HG02943 (cell line): ENCODE measurements around the gene RSPH9.

Experiments used
- ATAC-seq: cut with Tn5 transposase; IDR thresholded peaks from one replicate; pipeline ENCODE4 v1.9.1; 2021; ENCODE audit warnings: mild to moderate bottlenecking, low read depth, moderate library complexity; ENCODE audit not compliant: unreplicated experiment

Gene RSPH9, protein sequence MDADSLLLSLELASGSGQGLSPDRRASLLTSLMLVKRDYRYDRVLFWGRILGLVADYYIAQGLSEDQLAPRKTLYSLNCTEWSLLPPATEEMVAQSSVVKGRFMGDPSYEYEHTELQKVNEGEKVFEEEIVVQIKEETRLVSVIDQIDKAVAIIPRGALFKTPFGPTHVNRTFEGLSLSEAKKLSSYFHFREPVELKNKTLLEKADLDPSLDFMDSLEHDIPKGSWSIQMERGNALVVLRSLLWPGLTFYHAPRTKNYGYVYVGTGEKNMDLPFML

DNA sequence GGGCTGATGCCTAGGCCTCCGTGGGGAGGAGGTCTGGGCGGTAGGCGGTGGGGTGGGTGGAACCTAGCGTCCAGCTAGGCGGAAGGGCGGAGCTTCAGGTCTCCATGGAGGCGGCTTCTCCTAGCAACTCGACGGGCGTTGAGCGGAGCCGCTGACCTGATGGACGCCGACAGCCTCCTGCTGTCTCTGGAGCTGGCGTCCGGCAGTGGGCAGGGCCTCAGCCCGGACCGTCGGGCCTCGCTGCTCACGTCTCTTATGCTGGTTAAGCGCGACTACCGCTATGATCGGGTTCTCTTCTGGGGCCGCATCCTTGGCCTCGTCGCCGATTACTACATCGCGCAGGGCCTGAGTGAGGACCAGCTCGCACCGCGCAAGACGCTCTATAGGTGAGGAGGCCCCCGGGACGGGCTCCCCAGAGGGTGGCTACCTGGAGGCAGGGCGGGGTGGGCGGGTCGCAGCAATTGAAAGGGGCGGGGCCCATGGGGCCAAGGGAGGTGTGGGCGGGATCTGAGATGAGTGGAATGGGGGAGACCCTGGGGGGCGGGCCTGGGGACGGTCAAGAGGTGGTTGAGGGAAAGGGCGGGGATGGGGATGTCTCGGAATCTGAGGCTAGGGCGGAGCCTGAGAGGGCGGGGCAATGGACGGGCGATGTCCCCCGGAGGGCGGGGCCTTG, at the start of gene RSPH9:
Gene RSPH9, plus strand, starts transcription at position 97 of the 673 bp plus-strand sequence. Its CDS starts 63 bp downstream, at position 160.
- ATAC-seq: no peak

DNA sequence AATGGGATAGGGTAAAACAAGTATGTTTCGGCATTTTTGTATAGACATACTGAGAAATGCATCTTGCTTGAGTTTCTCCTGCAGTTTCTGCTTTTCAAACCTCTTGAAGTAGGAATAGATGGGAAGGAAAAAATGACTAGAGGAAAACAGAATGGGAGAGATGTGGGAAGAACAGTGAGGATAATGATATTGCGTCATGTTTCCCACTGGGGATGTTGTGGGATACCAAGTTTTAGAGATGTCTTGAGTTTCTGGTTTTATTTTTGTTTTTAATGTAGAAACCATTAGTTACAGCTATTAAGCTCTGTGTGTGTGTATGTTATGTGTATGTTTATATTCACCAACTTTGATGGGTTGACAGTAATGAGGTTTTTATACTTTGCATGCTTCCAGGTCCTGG, 44.2 kb upstream of the RSPH9 start:
- no peak for ATAC-seq

DNA sequence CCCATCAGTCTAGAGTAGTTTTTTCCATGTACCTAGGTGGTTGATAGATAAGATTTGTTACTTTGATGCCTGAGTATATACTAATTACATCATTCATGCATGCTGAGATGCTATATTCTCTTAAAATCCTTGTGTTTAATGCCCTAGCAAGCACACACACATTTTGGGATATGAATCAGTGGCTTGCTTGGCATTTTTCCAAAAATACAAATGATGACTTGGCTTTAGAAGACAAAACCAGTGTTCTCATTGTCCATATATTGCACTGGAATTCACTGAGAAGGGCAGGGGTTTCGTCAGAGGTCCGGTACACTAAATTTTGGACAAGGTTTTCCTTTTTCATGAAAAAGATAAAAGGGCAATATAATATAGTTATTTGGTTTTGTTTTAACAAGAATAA, 40.7 kb upstream of the RSPH9 start:
- ATAC-seq: no peak

DNA sequence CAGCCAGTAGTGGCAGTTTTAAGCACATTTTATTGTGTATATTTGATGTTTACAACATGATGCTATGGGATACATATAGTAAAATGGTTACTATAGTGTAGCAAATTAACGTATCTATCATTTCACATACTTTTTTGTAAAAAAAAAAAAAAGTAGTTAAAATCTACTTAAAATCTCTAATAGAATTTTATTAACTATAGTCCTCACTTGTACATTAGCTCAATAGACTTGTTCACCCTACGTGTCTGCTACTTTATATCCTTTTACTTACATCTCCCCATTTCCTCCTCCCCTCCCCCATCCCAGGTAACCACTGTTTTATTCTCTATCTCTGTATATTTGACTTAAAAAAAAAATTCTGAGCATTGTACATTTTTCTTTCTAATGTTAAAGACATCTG, 38.8 kb upstream of the RSPH9 start:
- ATAC-seq: no peak

DNA sequence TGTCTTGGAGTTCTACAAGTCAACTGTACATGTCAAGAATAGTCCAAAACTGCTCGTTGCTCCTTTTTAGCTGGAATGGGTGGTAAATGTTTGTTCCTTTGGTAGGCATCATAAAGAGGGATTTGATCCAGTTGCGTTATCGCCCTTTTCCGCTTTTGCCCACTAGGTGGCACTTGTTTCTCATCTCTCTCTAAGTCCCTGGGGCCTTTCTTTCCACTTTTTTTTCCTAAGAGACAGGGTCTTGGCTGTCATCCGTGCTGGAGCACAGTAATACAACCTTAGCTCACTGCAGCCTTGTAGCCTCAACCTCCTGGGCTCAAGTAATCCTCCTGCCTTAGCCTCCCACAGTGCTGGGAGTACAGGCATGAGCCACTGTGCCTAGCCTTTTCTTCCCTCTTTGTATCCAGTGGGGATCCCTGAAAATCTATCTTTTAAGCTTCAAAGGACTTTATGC, 36.5 kb upstream of the RSPH9 start:
- ATAC-seq: no peak

DNA sequence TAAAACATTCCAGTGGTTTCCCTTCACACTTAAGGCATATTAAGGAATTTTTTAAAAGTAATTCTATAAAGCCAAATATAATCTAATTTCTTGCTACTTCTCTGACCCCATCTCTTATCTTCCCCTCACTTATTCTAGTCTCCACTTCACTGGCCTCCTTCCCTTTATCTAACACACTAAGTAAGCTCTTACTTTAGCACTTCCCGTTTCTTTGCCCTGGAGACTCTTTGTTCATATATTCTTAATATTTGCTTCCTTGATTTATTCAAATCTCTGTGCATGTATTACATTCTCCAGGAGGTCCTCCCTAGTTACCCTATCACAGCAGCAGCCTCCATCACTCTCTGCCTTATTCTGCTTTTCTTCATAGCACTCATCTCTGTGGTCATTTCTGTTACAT, 36.0 kb upstream of the RSPH9 start:
- no peak for ATAC-seq

DNA sequence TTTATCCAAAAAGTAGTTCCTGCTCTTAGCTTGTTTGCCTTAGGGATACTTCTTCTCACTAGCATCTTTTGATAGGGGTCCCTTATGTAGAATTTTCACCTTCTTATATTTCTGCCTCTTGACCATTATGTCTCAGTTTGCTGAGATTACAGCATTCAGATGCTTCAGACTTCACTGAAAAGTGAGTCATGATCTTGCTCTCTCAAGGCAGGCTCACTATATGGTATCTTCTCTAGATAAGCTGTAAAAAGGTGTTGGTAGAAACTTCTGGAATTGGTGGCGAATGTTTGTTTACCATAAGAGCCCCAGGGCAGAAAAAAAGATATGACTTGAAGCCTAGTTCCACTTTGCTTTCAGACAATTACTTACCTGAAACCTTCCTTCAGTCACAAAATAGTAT, 35.4 kb upstream of the RSPH9 start:
- ATAC-seq: no peak

DNA sequence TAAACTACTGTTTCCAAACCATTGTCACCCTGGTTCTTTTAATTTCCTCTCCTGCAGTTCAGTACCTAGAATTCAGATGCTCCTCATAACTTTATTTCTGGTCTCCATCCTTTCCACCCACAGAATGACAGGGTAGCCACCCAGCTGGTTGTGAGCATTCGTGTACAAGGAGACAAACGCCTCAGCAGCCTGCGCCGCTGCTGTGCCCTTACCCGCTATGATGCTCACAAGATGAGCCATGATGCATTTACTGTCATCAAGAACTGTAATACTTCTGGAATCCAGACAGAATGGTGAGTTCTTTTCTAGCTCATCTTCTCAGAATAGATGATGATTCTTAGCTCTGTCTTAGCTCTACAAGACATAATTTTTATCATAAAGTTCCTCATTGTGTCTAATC, 34.4 kb upstream of the RSPH9 start:
- no peak for ATAC-seq

DNA sequence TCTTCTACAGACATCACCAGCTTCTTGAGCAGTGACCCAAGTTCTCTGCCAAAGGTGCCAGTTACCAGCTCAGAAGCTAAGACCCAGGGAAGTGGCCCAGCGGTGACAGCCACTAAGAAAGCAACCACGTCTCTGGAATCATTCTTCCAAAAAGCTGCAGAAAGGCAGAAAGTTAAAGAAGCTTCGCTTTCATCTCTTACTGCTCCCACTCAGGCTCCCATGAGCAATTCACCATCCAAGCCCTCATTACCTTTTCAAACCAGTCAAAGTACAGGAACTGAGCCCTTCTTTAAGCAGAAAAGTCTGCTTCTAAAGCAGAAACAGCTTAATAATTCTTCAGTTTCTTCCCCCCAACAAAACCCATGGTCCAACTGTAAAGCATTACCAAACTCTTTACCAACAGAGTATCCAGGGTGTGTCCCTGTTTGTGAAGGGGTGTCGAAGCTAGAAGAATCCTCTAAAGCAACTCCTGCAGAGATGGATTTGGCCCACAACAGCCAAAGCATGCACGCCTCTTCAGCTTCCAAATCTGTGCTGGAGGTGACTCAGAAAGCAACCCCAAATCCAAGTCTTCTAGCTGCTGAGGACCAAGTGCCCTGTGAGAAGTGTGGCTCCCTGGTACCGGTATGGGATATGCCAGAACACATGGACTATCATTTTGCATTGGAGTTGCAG, 31.0 kb upstream of the RSPH9 start:
- no peak for ATAC-seq

DNA sequence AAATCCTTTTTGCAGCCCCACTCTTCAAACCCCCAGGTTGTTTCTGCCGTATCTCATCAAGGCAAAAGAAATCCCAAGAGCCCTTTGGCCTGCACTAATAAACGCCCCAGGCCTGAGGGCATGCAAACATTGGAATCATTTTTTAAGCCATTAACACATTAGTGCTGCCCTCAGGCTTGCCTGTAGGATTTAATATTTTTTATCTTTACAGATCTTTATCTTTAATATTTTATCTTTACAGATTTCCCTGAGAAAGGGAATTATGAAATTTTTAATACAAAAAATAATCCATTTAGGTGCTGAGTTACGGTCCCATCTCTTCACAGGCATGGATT, 30.5 kb upstream of the RSPH9 start:
- no peak for ATAC-seq

DNA sequence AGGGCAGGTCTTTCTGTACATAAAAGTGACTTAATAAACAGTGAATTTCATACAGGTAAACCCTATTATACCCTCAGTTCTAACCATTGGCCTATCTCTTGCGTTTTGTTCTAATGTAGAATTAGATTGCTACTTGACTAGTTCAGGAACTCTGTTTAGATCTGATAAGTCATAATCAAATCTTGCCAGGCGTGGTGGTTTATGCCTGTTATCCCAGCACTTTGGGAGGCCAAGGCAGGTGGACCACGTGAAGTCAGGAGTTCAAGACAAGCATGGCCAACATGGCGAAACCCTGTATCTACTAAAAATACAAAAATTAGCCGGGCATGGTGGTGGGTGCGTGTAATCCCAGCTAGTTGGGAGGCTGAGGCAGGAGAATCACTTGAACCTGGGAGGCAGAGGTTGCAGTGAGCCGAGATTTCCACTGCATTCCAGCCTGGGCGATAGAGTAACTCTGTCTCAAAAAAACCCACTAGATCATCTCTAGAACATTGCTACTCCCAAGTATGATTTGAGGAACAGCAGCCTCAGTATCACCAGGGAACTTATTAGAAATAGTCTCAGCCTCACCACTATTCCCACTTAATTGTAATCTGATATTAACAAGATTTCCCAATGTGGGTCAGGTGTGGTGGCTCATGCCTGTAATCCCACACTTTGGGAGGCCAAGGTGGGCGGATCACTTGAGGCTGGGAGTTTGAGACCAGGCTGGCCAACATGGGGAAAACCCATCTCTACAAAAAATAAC, 27.9 kb upstream of the RSPH9 start:
- ATAC-seq: no peak

DNA sequence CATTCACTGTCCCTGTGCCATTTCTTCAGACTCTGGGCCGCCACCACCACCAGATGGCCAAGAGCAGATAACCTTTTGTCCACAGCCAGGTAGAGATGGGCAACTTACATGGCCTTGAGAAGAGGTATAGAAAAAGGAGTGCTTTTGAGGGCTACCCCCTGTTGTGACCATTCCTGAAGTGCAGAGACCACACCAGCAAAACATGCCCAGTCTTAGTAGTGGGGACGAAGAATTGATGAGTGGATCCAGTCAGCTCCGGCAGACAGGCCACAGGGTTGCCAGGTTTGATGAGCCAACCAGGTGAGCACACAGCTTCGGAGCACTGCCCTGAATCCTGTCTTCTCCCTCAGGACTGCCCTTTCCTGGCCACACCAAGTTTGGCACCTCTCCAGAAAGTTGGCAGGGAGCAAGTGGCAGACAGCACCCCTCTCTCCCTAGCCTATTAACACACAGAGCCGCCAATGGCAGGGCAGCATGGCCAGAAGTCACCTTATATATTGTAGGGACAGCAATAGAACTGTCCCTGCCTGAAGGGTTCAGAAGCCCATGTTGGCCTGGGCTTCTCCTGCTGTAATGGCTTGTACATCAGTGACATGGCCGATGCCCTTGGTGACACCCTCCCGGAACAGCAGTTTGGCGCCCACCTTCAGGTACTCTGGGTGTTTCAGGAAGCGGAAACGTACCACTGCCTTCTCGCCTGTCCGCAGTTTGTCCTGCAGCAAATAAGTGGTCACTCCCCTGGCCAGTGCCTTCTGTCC, 23.6 kb upstream of the RSPH9 start:
- ATAC-seq: no peak

DNA sequence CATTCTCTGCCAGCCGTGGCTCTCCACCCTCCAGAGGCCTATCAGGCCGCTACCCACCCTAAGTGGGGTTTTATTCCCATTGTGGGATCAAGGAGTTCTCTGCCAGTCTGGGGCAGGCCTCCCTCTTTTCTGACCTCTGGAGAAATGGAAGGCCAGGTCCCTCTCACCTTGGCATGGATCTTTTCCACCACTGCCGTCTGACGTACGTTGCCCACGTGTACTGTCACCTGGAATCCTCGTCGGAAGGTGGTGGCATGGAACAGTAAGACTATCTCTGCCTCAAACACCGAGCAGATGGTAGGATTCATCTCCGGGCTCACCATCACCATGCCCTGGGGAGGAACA, 23.0 kb upstream of the RSPH9 start:
- ATAC-seq: no peak

DNA sequence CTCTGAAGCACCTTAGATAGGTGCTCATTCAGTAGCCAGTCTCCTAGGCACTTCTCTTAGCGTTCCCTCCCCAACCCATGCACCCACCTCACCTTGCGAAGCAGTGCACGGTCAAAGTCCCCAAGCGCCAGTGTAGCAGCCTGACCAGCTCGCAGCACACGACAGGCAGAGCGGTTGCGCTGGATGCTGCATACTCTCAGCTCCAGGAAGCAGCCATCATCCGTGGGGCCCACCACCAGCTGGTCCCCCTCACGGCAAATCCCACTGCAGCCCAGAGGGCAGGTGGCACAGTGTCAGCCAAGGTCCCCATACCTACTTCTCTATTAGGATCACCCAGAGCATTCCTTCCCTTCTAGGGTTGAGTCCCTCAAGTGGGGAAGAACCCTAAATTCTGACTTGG, 22.3 kb upstream of the RSPH9 start:
- no peak for ATAC-seq

DNA sequence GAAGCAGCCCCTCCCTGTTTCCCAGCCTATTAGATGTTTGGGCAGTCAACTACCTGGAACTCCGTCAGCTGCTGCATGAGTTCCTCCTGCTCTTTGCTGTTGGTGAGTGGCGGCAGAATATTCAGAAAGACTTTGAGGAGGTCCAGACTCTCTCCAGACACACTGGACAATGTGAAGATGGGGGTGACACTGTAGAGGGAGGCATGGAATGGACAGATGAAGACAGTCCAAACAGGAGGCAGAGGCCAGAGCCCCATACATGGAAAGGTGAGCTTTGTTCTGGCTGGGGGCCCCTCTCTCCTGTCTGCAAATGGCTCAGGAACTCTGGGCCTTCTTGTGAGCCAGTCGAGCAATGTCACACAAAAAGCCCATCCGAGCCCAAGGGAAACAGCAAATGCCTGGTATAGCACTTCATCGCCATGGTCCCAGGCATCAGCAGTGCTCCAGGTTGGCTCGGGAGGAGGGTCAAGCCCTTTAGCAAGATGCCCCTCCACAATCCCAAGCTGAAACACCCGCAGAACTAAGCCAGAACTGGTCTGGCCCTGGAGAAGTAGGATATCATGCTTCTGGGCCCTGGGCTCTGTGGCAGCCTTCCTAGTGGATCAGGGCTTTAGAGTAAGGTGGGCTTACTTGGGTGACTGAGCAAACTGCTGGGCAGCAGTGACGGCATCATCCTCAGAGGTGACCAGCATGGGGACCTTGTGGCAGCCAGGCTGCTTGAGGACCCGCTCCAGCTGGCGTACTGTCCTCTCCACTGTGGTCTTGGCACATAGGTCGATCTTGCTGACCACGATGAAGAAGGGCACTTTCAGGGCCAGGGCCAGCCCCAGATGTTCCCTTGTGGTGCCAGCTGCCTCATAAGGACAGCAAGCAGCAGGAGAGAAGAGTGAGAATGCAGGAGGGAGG, 20.7 kb upstream of the RSPH9 start:
- ATAC-seq: no peak

DNA sequence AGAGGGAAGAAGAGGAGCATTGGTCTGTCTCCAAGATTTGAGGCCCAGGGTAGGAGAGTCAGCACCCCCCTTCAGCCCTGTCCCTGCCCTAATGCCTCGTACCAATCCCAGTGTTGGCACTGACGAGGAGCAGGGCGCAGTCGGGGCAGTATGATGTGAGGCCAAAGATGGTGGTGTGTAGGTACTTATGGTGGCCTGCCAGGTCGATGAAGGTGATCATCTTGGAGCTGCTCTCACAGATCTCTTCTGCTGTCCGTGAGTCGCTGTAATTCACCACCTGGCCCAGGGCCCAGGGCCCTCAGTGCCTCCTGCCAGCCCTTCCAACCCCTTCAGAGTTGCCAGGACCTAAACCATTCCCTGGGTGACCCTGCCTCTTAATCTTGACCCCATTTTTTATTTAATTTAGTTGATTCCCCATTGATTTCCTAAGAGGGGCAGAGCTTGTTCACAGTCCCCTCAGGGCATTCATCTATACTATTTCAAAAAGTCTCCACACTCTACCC, 20.0 kb upstream of the RSPH9 start:
- ATAC-seq: no peak

DNA sequence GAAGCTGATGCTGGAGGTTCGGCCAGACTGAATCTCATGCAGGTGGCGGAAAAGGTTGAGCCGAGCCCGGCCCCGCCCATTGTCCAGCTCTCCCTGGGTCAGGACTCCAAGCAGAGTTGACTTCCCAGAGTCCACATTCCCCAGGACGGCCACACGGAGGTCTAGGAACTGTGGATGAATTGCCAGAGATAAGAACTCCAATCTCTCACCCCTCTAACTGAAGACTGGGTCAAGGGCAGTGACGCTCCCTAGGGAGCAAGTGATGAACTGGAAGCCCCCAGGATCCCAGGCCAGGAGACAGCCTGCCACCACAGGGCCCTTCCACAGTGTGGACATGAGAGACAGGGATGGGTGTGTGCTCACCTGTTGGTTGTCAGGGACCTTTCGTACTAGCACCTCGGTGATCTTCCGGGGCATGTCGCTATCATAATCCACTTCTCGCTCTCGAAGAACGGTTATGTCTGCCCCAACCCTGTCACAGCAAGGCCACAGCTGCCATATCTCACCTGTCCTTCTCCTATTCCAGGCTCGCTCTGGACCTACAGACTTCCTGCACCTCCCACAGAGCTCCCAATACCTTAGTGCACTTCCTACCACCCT, 19.3 kb upstream of the RSPH9 start:
- ATAC-seq: no peak

DNA sequence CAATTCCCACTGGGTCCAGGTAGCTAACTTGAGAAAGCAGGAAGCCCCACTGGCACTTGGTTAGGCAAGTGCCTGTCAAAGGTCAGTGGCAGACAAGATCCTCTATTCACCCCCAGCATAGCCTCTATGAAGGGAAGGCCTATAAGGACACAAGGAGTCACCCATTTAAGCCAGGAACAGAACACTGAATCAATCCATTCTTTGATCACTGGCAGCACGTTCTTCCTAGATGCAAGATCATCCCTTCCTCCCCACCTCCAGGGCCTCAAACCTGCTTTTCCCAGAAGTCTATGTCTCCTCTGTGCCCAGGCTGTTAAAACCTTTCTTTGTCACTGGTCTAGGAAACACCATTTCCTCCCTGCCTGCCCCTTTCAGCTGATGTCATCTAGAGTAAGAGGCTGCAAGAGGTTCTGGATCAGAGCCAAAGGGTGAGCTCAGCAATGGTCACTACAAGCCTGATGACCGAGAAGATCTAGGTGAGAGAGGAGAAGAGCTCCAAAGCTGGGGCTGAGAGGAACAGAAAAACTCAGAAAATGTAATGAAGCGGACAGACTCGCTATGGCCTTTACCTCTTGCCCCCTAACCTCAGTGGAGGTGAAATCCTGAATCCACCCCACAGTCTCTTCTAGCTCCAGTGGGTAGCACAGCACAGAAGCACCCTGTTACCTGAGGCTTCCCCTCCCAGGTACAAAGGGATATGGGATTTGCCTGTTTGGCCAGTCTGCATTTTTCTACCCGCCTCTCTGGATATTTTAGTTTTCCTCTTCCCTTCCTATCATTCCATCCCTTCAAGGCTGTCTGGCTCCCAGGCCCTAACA, 17.6 kb upstream of the RSPH9 start:
- no peak for ATAC-seq
